Fibroblast of lung (primary cell): ENCODE data around the gene TXLNB. TPM values are rescaled to one million over a fixed set of nuclear protein-coding genes. Genes with fewer than 3 reads are reported as not detected.
A peak's percentile ranks its signal among the peaks of the same experiment; 100 is the strongest.
"Not testable (repeated sequence)": the region's sequence is repeated elsewhere in the genome, so short reads cannot be mapped to it uniquely, and the experiment has no call there.

Source experiments
- DNase-seq, 2 donors: peaks; one replicate each; pipeline versions ENCODE4 v3.0.0 to v3.0.0-alpha.2; 2010; ENCODE audit warnings: low read depth in 2 of 2
- H2AFZ ChIP-seq: 2 replicates; pipeline ENCODE4 v1.5.1; 2012; ENCODE audit warnings: low read length, control low read depth, inconsistent platforms
- H3K27ac ChIP-seq: 2 replicates; pipeline ENCODE4 v1.5.1; 2011; ENCODE audit warnings: low read length, control low read depth; ENCODE audit not compliant: insufficient read depth
- H3K27me3 ChIP-seq: 2 replicates; pipeline ENCODE4 v1.5.1; 2011; ENCODE audit warnings: mild to moderate bottlenecking, low read length; ENCODE audit not compliant: control insufficient read depth, insufficient read depth
- H3K36me3 ChIP-seq: 2 replicates; pipeline ENCODE4 v1.5.1; 2011; ENCODE audit warnings: low read length; ENCODE audit not compliant: control insufficient read depth, insufficient read depth
- H3K4me1 ChIP-seq: 2 replicates; pipeline ENCODE4 v1.5.1; 2011; ENCODE audit warnings: low read length; ENCODE audit not compliant: control insufficient read depth, insufficient read depth; ENCODE audit errors: extremely low read depth
- H3K4me2 ChIP-seq: 2 replicates; pipeline ENCODE4 v1.5.1; 2011; ENCODE audit warnings: low read length, control low read depth; ENCODE audit not compliant: insufficient read depth; ENCODE audit errors: extremely low read depth
- H3K4me3 ChIP-seq, 4 experiments: fragments of 200-600 bp in 1 of 4; sonication (generic) in 1 of 4; replicated peaks in 1 of 4; 2 replicates each; pipeline ENCODE4 v1.5.1; 2011 to 2016; ENCODE audit warnings: low read length in 4 of 4, low read depth in 3 of 4, mild to moderate bottlenecking in 3 of 4, control low read depth in 2 of 4, inconsistent platforms in 1 of 4, mixed read lengths in 1 of 4; ENCODE audit not compliant: insufficient read depth in 1 of 4; ENCODE audit errors: control extremely low read depth in 1 of 4
- H3K79me2 ChIP-seq: 2 replicates; pipeline ENCODE4 v1.5.1; 2012; ENCODE audit warnings: mild to moderate bottlenecking, low read length, inconsistent platforms; ENCODE audit not compliant: control insufficient read depth, insufficient read depth
- H3K9ac ChIP-seq: 2 replicates; pipeline ENCODE4 v1.5.1; 2011; ENCODE audit warnings: mild to moderate bottlenecking, low read length, control low read depth; ENCODE audit not compliant: insufficient read depth
- H3K9me3 ChIP-seq: 2 replicates; pipeline ENCODE4 v1.5.1; 2012; ENCODE audit warnings: low read depth, low read length; ENCODE audit not compliant: control insufficient read depth, insufficient read depth
- H4K20me1 ChIP-seq: 2 replicates; pipeline ENCODE4 v1.5.1; 2011; ENCODE audit warnings: low read length; ENCODE audit not compliant: control insufficient read depth, insufficient read depth; ENCODE audit errors: extremely low read depth
- EZH2 ChIP-seq: IDR thresholded peaks from 2 replicates; pipeline ENCODE4 v1.5.1; 2012; ENCODE audit warnings: low read length, control low read depth, mild to moderate bottlenecking; ENCODE audit errors: missing control alignments
- polyA plus RNA-seq, 2 donors: library from polyadenylated mRNA; depleted of rRNA in 1 of 2; stranded (reverse) in 1 of 2; unstranded in 1 of 2; fragments of >200 nt; gene quantifications; 2 replicates each; pipeline ENCODE4 v1.2.1, GENCODE V29; 2011 to 2012; ENCODE audit warnings: missing spikeins in 1 of 2
- total RNA-seq: library from RNA; depleted of rRNA; stranded (reverse); fragments of >200 nt; gene quantifications from 2 replicates; pipeline ENCODE4 v1.2.1, GENCODE V29; 2014
- TF ChIP-seq, protein P1 (sequence below), 2 donors: IDR thresholded peaks in 1 of 2; conservative IDR thresholded peaks in 1 of 2; 1 replicate in 1 of 2; 2 replicates in 1 of 2; pipeline ENCODE4 v1.5.1; 2011 to 2012; ENCODE audit warnings: low read length in 2 of 2, control low read depth in 1 of 2, inconsistent platforms in 1 of 2, low read depth in 1 of 2, mild to moderate bottlenecking in 1 of 2

TXLNB gene
- total and polyA plus RNA-seq, 2 donors (not counting 1 experiment from before 2014, with no cell fraction given), result 0.15 to 1.2 TPM

DNA sequence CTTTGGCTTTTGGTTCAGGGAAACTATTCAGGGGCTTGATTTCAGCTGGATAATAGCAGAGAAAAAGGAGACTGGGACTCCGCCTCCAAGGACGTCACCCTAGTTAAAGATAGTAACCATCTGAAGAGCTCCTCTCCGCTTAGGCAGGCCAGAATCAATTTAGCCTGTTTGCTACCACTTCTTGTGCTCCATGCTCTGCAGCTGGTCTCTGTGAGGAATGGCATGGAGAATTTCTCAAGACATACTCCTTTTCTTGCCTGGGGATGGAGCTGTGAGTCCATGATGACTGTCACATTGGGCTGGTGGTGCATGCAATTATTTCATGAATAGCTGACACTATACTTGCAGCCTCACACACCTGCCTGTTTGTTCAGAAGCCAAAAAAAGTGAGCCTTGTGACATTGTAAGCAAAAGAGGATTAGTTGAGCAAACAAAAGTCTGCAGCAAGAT is 61.4 kb downstream of the TXLNB start:
- Histone ChIP-seq H3K9ac (no peak overlapping the region), H2AFZ (no peak overlapping the region), H3K4me2 (no peak overlapping the region)

DNA sequence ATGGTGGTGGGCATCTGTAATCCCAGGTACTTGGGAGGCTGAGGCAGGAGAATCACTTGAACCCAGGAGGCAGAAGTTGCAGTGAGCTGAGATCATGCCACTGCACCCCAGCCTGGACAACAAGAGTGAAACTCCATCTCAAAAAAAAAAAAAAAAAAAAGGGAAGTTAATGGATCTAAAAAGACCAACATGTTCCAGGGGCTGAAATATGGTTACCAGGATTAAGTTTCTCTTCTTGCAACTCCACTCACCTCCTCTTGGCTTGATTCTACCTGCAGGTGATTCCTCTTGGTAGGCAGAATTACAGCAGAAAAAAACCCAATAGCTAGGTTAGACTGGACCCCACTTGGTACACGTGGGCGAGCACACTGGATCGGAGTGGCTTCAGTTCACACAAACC is 63.4 kb downstream of the TXLNB start:
- not testable (repeated sequence) for H3K4me1 ChIP-seq, DNase-seq, H3K27me3 ChIP-seq, H3K4me3 ChIP-seq, H2AFZ ChIP-seq, H3K9ac ChIP-seq, H4K20me1 ChIP-seq, H3K27ac ChIP-seq, H3K4me2 ChIP-seq, H3K36me3 ChIP-seq, H3K9me3 ChIP-seq, H3K79me2 ChIP-seq

More for the DNA sequence above, 61.4 kb downstream of the TXLNB start:
- Histone ChIP-seq H3K36me3 (no peaks in the 10 kb centered on the region), H3K4me1 (no peaks in the 10 kb centered on the region), H3K27me3 (no peaks in the 10 kb centered on the region), H3K27ac (no peak overlapping the region), H3K9me3 (no peaks in the 10 kb centered on the region), H3K79me2 (no peaks in the 10 kb centered on the region), H3K4me3 (no peak overlapping the region), H4K20me1 (no peaks in the 10 kb centered on the region)
- peak; percentile 62 for DNase-seq
- TF ChIP-seq EZH2, result no peak
- TF ChIP-seq, protein P1, sequence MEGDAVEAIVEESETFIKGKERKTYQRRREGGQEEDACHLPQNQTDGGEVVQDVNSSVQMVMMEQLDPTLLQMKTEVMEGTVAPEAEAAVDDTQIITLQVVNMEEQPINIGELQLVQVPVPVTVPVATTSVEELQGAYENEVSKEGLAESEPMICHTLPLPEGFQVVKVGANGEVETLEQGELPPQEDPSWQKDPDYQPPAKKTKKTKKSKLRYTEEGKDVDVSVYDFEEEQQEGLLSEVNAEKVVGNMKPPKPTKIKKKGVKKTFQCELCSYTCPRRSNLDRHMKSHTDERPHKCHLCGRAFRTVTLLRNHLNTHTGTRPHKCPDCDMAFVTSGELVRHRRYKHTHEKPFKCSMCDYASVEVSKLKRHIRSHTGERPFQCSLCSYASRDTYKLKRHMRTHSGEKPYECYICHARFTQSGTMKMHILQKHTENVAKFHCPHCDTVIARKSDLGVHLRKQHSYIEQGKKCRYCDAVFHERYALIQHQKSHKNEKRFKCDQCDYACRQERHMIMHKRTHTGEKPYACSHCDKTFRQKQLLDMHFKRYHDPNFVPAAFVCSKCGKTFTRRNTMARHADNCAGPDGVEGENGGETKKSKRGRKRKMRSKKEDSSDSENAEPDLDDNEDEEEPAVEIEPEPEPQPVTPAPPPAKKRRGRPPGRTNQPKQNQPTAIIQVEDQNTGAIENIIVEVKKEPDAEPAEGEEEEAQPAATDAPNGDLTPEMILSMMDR (conservative IDR thresholded peaks at IDR 0.05 in 1 of 2, IDR thresholded peaks at IDR 0.05 in 1 of 2; ENCODE audit: low read depth in 1 of 2, low read length in 2 of 2), result peak; percentile 8 to 28

DNA sequence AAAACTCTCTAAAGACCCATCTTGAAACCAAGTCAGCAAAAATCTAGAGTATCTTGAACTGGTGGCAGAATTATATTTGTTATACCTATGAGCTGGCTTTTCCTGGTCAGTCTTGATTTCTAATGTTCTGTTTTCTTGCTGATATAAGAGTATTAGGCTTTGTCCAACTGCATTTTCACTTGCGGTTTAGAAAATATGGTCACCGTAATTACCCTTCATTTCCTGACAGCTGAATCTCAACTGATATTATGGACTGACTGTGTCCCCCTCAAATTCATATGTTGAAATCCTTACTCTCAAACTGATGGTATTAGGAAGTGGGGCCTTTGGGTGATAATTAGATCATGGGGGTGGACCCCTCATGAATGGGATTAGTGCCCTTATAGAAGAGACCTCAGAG is 72.1 kb downstream of the TXLNB start:
- H3K4me2 ChIP-seq, result no peak overlapping the region
- no peak overlapping the region for H2AFZ ChIP-seq
- H3K9ac ChIP-seq, result no peak overlapping the region
- DNase-seq, result no peak
- H3K27me3 ChIP-seq, result no peaks in the 10 kb centered on the region
- H3K4me1 ChIP-seq, result peaks cover 2% of the 10 kb centered on the region
- H3K79me2 ChIP-seq, result no peaks in the 10 kb centered on the region
- H3K27ac ChIP-seq, result no peak overlapping the region
- H3K36me3 ChIP-seq, result no peaks in the 10 kb centered on the region
- no peak overlapping the region for H3K4me3 ChIP-seq
- H3K9me3 ChIP-seq, result no peaks in the 10 kb centered on the region
- H4K20me1 ChIP-seq, result no peaks in the 10 kb centered on the region
- TF ChIP-seq EZH2, result no peak

DNA sequence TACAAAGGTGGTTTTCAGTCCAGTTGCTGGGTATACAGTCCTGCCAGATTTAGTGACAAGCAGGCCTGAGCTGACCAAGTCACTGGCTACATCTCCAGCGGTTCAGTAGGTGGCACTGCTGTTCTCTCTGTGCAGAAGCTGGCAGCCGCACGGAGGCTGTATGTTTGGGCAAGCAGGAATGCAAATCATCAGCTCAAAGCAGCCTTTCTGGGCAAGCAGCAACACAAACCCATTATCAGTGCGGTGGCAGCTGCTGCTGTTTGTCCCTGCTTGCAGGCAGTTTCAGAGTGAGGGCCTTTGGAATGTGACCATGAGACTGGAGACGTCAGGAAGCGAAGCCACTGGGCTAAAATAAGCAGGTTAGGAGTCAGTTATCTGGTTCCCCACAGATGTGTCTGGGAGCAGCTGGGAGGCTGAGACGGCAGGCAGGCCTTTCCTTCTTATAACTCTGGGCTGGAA is 72.5 kb downstream of the TXLNB start:
- Histone ChIP-seq H3K79me2 (no peaks in the 10 kb centered on the region), H2AFZ (peak overlapping the region; percentile 80), H3K36me3 (no peaks in the 10 kb centered on the region), H3K27ac (no peak overlapping the region), H4K20me1 (no peaks in the 10 kb centered on the region), H3K4me2 (no peak overlapping the region), H3K4me3 (no peak overlapping the region), H3K4me1 (peaks cover 2% of the 10 kb centered on the region), H3K9ac (no peak overlapping the region), H3K27me3 (no peaks in the 10 kb centered on the region), H3K9me3 (no peaks in the 10 kb centered on the region)
- TF ChIP-seq EZH2, result no peak
- TF ChIP-seq, protein P1 (conservative IDR thresholded peaks at IDR 0.05 in 1 of 2, IDR thresholded peaks at IDR 0.05 in 1 of 2; ENCODE audit: low read depth in 1 of 2, low read length in 2 of 2), result peak; percentile 86 to 96
- peak; percentile 93 to 95 for DNase-seq

DNA sequence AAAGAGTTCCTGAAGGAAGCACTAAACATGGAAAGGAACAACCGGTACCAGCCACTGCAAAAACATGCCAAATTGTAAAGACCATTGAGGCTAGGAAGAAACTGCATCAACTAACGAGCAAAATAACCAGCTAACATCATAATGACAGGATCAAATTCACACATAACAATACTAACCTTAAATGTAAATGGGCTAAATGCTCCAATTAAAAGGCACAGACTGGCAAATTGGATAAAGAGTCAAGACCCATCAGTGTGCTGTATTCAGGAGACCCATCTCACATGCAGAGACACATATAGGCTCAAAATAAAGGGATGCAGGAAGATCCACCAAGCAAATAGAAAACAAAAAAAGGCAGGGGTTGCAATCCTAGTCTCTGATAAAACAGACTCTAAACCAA is 79.3 kb downstream of the TXLNB start:
- H3K9ac ChIP-seq, H4K20me1 ChIP-seq, H3K27me3 ChIP-seq, H3K4me2 ChIP-seq, H3K79me2 ChIP-seq, H3K9me3 ChIP-seq, DNase-seq, H3K36me3 ChIP-seq, H3K4me3 ChIP-seq, H3K4me1 ChIP-seq, H3K27ac ChIP-seq, H2AFZ ChIP-seq: not testable (repeated sequence)
